ENCODE measurements around the gene DCAF4. TPM values are rescaled to one million over a fixed set of nuclear protein-coding genes. Genes with fewer than 3 reads are reported as not detected.

The DCAF4 gene, protein sequence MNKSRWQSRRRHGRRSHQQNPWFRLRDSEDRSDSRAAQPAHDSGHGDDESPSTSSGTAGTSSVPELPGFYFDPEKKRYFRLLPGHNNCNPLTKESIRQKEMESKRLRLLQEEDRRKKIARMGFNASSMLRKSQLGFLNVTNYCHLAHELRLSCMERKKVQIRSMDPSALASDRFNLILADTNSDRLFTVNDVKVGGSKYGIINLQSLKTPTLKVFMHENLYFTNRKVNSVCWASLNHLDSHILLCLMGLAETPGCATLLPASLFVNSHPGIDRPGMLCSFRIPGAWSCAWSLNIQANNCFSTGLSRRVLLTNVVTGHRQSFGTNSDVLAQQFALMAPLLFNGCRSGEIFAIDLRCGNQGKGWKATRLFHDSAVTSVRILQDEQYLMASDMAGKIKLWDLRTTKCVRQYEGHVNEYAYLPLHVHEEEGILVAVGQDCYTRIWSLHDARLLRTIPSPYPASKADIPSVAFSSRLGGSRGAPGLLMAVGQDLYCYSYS
- total RNA-seq = 10 to 100 TPM; 25.5 to 31.8 TPM

DNA sequence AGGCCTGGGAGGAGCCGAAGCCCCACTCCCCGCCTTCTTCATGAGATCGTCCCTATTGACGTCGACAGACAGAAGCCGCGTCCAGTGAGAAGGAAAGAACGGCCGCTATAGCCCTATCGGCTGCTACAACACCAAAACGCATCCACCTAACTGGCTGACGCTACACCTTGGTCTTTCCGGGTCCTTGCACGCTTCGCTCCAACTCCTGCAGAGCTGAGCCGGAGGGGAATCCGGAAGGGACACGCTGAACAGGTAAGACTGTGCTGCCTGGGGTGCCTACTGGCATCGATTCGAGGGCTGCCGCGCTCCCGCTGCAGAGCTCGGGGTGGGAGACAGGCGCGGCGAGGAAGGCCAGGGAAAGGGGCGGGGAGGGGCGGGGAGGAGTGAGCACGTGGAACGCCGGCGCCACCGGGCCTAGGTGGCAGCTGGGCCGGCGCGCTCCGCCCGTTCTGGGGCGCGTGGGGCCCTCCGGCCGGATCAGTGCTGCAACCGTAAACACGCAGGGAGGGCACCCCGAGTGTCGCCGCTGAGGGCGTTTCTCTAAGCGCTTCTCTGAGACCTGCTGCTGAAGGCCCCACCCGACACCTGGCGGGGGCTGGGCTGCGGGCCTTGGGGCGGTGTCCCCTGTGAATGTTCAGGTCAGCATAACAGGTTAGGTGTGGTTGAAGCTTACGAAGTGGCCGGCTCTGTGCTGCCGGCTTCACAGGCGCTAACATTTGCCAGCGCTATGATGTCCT is at the start of gene DCAF4:
Gene DCAF4, plus strand, starts transcription at position 173 of the 737 bp plus-strand sequence. CDS start 11,515 bp downstream, outside the sequence.
- DNase-seq = peak; percentile 93
- no peaks in the 10 kb centered on the region for H3K9me3 Mint-ChIP-seq
- H3K4me3 Mint-ChIP-seq = peak within 1 kb of the TSS; percentile 97
- peaks cover 8% of the 10 kb centered on the region for H3K36me3 Mint-ChIP-seq
- no peaks in the 10 kb centered on the region for H3K27me3 Mint-ChIP-seq
- H3K27ac Mint-ChIP-seq = peak within 1 kb of the TSS; percentile 97
- peaks cover 16% of the 10 kb centered on the region for H3K4me1 Mint-ChIP-seq

DNA sequence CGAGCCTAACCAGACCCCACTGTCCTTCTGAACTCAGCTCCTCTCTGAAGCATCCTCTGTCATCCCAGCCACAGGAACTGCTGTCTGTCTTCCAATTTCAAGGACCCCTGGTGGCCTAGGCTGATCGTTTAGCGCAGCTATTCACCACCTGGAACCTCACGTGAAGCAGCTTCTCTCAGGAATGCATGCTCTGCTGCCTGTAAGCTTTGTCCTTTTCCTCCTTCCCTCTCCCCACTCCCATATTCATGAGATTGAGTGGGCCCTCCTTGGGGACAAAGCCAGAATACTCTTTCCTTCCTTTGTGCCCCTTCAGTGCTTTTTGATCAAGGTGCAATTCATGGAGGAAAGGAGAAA is 49.6 kb upstream of the DCAF4 start:
- DNase-seq = no peak
- H3K27me3 Mint-ChIP-seq = no peaks in the 10 kb centered on the region
- H3K4me3 Mint-ChIP-seq = no peak overlapping the region
- peaks cover 3% of the 10 kb centered on the region for H3K9me3 Mint-ChIP-seq
- H3K27ac Mint-ChIP-seq = no peak overlapping the region
- H3K4me1 Mint-ChIP-seq = peaks cover 5% of the 10 kb centered on the region
- H3K36me3 Mint-ChIP-seq = no peaks in the 10 kb centered on the region

DNA sequence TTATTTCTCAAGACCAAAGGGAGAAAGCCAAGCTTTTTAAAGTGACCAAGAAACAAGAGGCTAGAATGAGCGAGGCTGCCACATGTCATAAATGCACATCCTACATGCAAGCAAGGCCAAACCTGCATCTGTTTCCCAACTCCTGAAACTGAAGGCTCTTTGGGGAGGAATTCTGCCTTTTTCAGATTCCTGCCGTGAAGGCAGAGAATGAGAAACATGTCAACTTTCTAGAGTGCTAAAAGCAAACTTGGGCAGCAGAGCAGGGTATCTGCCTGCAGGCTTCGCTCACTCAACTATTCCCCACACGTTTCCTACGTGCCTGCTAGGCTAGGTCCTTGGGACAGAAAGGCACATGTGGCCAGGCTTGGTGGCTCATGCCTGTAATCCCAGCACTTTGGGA is 47.5 kb upstream of the DCAF4 start:
- Mint-ChIP-seq H3K4me1 (peaks cover 9% of the 10 kb centered on the region), H3K27ac (no peak overlapping the region), H3K4me3 (no peak overlapping the region), H3K36me3 (no peaks in the 10 kb centered on the region), H3K9me3 (no peaks in the 10 kb centered on the region), H3K27me3 (peaks cover 5% of the 10 kb centered on the region)
- DNase-seq = no peak

DNA sequence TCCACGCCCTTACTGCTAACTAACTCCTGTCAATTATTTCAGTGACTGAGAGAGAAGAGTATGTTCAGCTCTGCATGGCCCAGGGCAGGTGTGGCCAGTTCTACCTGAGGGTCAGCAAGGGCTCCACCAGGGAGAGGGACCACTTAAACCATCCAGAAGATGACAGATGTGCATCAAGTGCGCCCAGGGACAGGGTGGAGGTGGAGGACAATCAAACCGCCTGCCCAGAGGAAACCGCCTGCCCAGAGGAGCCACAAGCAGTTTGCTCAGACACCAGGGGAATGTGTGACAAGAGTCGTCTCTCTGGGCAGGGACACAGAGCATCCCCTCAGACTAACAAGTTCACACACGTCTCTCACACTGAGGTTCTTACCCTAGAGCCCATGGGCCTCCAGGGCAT is 46.8 kb upstream of the DCAF4 start:
- Mint-ChIP-seq H3K4me3 (no peak overlapping the region), H3K9me3 (no peaks in the 10 kb centered on the region), H3K36me3 (no peaks in the 10 kb centered on the region), H3K27ac (no peak overlapping the region), H3K27me3 (peaks cover 5% of the 10 kb centered on the region), H3K4me1 (peaks cover 14% of the 10 kb centered on the region)
- DNase-seq = no peak

DNA sequence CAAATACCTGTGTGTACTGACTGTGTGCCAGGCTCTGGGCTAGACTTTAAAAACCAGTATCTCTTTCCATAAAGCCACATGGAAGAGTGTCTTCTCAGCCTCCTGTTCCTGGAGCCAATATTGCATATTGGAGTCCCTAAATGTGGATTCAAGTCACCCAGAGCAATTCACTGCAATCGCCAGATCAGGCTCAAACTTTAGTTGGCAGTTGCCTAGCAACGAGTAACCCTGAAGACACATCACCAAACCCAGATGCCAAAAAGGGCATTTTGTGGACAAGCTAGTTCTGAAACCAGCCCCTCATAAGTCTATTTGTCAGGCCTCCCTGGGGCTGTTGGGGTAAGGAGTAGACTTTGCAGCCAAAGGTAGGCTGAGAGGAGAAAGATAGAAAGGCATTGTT is 46.1 kb upstream of the DCAF4 start:
- Mint-ChIP-seq H3K4me3 (no peak overlapping the region), H3K36me3 (no peaks in the 10 kb centered on the region), H3K4me1 (peaks cover 16% of the 10 kb centered on the region), H3K27ac (no peak overlapping the region), H3K27me3 (peaks cover 5% of the 10 kb centered on the region), H3K9me3 (no peaks in the 10 kb centered on the region)
- DNase-seq = no peak

DNA sequence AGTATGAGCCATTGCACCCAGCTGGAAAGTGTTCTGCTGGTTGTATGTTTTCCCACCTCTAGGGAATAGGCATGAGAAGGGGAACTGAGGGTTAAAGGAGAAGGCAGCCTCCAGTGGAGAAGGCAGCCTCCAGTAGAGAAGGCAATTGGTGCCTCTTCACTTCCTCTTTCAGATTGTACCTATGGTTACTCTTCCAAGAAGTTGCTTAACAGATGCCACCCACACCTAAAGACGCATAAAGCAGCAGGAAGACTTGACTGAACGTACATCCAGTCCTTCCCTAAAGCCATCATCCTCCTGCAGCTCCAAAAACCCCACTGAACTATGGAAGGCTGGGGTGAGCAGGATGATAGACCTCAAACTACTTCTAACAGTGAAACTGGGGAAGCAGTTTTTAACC is 45.4 kb upstream of the DCAF4 start:
- peaks cover 5% of the 10 kb centered on the region for H3K27me3 Mint-ChIP-seq
- no peak overlapping the region for H3K4me3 Mint-ChIP-seq
- no peaks in the 10 kb centered on the region for H3K9me3 Mint-ChIP-seq
- no peaks in the 10 kb centered on the region for H3K36me3 Mint-ChIP-seq
- DNase-seq = no peak
- H3K4me1 Mint-ChIP-seq = peaks cover 16% of the 10 kb centered on the region
- no peak overlapping the region for H3K27ac Mint-ChIP-seq

DNA sequence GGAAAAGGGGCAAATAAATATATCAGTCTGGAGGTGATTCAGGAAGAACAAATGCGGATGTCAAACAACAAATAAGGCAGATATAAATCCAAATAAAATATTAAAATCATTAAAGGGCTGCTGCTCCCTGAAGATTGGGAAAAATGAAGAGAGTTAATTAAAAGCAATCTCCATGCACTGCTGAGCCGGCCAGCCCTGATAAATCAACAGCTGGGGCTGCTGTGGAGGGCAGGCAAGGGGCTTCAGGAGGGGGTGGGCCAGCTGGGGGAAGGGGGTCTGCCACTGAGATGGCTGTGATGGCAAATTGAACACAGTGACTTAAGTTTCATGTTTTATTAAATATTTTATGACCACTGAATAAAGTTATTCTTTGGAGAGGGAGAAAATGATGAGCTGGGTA is 44.7 kb upstream of the DCAF4 start:
- no peak for DNase-seq
- Mint-ChIP-seq H3K36me3 (no peaks in the 10 kb centered on the region), H3K4me1 (peaks cover 16% of the 10 kb centered on the region), H3K27me3 (peaks cover 5% of the 10 kb centered on the region), H3K9me3 (no peaks in the 10 kb centered on the region), H3K4me3 (no peak overlapping the region), H3K27ac (no peak overlapping the region)

DNA sequence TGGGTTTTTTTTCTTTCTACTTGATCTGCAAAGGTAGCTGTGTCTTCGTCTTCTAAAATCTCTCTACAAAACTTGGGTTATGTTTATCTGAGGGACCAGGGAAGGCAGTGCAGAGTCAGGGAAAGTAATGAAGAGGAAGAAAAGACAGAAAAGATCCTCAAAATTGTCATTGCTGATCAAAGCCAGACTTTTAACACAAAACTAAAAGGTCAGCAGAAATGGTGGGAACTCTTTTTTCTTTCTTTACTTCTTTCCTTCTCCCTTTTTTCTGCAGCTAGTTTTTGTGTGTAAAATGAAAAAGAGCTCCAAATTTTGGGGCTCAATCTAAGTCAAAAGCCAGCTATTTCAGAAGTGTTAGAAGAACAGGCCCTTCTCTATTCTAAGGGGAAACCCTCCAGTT is 44.2 kb upstream of the DCAF4 start:
- no peak for DNase-seq
- no peaks in the 10 kb centered on the region for H3K9me3 Mint-ChIP-seq
- H3K27me3 Mint-ChIP-seq = peaks cover 5% of the 10 kb centered on the region
- H3K4me1 Mint-ChIP-seq = peaks cover 16% of the 10 kb centered on the region
- no peak overlapping the region for H3K4me3 Mint-ChIP-seq
- no peak overlapping the region for H3K27ac Mint-ChIP-seq
- no peaks in the 10 kb centered on the region for H3K36me3 Mint-ChIP-seq

DNA sequence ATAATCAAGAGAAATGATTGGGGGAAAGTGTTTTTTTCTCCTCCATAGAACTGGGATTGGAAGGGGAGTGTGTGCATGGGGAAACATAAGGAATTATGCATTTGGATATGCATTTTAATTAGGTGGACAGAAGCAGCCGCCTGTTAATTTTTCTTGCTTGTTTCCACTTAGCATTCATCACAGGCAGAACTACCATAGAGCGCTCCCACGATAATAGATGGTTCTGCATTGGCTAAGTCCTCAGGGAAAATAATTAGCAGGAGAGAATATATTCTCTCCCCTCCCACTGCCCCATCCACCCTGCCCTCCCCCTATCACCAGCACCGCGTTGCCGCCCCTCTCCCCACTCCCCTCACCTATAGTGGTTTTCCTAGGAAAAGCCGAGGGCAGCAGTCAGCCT is 43.8 kb upstream of the DCAF4 start:
- Mint-ChIP-seq H3K4me3 (no peak overlapping the region), H3K4me1 (peaks cover 16% of the 10 kb centered on the region), H3K9me3 (no peaks in the 10 kb centered on the region), H3K36me3 (no peaks in the 10 kb centered on the region), H3K27me3 (peaks cover 5% of the 10 kb centered on the region), H3K27ac (no peak overlapping the region)
- DNase-seq = no peak

DNA sequence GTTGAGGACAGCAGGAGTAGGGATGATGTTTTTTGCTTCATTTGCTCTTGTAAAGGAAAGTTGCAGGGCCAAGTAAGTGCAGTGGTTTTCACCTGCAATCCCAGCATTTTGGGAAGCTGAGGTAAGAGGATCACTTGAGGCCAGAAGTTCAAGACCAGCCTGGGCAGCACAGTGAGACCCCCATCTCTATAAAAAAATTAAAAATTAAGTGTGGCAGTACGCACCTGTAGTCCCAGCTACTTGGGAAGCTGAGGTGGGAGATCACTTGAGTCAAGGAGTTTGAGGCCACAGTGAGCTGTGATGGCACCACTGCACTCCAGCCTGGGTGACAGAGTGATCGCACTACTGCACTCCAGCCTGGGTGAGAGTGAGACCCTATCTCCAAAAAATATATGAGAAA is 43.2 kb upstream of the DCAF4 start:
- Mint-ChIP-seq H3K4me3 (no peak overlapping the region), H3K27ac (no peak overlapping the region), H3K36me3 (no peaks in the 10 kb centered on the region), H3K4me1 (peaks cover 16% of the 10 kb centered on the region), H3K27me3 (peaks cover 5% of the 10 kb centered on the region), H3K9me3 (no peaks in the 10 kb centered on the region)
- no peak for DNase-seq

DNA sequence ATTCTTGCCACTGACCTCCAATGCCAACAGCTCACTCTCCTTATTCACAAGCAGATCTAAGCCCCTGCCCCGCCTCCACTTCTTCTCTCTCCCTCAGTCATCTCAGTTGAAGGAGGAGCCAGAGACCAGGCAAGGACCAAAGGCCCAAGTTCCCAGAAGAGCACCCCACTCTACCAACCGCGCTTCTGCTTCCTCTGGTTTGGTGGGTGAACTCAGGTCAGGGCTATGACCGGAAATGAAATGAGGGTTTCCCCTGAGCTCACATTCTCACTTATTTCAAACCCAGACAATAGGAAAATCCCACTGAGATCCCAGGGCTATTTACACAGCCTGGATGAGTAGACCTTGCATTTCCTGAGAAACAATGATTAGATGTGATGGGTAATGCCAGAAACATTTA is 42.3 kb upstream of the DCAF4 start:
- no peaks in the 10 kb centered on the region for H3K9me3 Mint-ChIP-seq
- no peak overlapping the region for H3K27ac Mint-ChIP-seq
- H3K4me1 Mint-ChIP-seq = peaks cover 16% of the 10 kb centered on the region
- no peaks in the 10 kb centered on the region for H3K36me3 Mint-ChIP-seq
- no peak overlapping the region for H3K4me3 Mint-ChIP-seq
- H3K27me3 Mint-ChIP-seq = peaks cover 5% of the 10 kb centered on the region
- peak; percentile 30 for DNase-seq

DNA sequence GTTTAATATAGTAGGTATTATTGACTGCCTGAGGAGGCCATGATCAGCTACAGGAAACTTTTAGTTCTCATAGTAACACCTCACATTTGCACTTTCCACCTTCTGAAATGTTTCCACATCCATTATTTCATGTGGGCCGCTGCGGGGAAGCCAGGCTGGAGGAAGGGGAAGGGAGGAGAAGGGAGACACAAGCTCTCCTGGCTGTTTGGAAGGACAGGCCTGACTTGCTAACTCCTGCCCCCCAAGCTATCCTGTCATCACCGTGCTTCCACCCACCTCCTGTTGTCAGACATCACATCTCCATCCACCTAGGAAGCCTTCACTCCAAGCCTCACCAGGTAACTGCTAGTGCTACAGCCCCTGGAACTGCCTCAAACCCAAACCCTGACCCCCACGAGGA is 41.9 kb upstream of the DCAF4 start:
- no peak overlapping the region for H3K4me3 Mint-ChIP-seq
- H3K9me3 Mint-ChIP-seq = no peaks in the 10 kb centered on the region
- no peak overlapping the region for H3K27ac Mint-ChIP-seq
- peaks cover 5% of the 10 kb centered on the region for H3K27me3 Mint-ChIP-seq
- no peaks in the 10 kb centered on the region for H3K36me3 Mint-ChIP-seq
- DNase-seq = no peak
- peaks cover 16% of the 10 kb centered on the region for H3K4me1 Mint-ChIP-seq

DNA sequence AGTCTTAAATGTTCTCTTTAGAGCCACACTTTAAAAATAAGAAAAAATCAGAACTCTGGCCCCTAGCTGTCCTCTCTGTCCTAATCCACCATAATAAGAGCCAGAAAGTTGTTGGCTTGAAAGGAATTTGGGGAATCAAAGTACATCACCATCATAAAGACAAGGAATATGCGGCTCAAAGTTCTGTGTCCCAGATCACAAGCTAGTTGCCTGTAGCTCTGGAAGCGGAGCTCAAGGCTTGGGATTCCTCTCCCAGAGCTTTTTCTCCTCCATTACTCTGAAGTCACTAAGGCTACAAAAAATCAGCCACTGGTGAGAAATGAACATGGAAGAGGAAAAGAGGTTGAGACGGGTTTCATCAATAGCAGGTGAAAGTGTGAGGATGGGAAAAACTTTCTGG is 38.8 kb upstream of the DCAF4 start:
- H3K9me3 Mint-ChIP-seq = no peaks in the 10 kb centered on the region
- H3K27me3 Mint-ChIP-seq = peaks cover 21% of the 10 kb centered on the region
- H3K27ac Mint-ChIP-seq = no peak overlapping the region
- DNase-seq = no peak
- peaks cover 10% of the 10 kb centered on the region for H3K4me1 Mint-ChIP-seq
- H3K36me3 Mint-ChIP-seq = no peaks in the 10 kb centered on the region
- no peak overlapping the region for H3K4me3 Mint-ChIP-seq

DNA sequence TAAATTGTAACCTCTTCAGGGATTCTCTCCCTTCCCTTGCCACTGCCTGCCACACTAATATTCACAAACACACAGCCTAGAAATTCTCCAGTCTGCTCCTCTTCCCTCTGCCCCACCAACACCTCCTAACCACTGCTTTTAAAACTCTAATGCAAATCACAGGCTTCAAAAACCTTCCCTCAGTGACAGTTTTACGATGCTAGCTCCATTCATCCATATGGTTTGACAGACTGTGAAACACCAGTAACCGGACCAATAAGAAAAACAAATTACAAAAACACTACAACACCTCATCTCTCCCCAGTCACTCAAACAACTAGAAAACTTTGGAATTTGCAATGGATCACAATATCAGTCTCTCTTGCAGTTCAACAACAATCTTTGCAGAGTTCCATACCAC is 38.1 kb upstream of the DCAF4 start:
- peaks cover 25% of the 10 kb centered on the region for H3K27me3 Mint-ChIP-seq
- no peak overlapping the region for H3K4me3 Mint-ChIP-seq
- no peaks in the 10 kb centered on the region for H3K36me3 Mint-ChIP-seq
- H3K4me1 Mint-ChIP-seq = peaks cover 13% of the 10 kb centered on the region
- H3K9me3 Mint-ChIP-seq = no peaks in the 10 kb centered on the region
- no peak overlapping the region for H3K27ac Mint-ChIP-seq
- DNase-seq = no peak

DNA sequence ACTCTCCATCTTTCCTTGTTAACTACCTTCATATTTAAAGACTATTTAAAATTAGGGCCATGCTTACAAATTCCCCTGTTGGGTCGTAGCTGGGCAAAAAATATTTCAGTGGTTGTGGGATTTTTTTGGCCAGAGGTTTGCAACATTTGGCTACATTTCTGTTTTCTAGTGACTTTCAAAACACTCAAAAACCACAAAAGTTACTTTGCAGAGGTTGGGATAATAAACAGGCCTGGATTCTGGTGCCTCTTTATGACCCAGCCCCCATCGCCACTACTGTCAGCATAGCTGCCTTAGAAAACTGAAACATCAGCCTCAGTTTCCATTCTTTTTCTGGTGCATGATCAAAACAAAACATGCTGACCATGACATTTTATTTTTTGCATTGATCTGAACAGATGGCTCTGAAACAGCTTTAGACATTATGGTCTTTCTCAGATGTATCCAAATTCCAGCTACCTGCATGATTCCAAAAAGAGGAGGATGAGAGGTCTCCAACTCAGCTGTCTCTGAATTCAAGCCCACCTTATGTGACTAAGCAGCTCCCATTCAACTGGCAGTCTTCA is 37.5 kb upstream of the DCAF4 start:
- Mint-ChIP-seq H3K36me3 (no peaks in the 10 kb centered on the region), H3K9me3 (no peaks in the 10 kb centered on the region), H3K27ac (no peak overlapping the region), H3K27me3 (peaks cover 25% of the 10 kb centered on the region), H3K4me3 (no peak overlapping the region), H3K4me1 (peaks cover 10% of the 10 kb centered on the region)
- no peak for DNase-seq
